Measurements from ENCODE around the gene ASB9. TPM values are rescaled to one million over a fixed set of nuclear protein-coding genes. Genes with fewer than 3 reads are reported as not detected.
"Not testable (repeated sequence)": the region's sequence is repeated elsewhere in the genome, so short reads cannot be mapped to it uniquely, and the experiment has no call there.

Gene ASB9
- polyA plus RNA-seq, 1 donor from 2014 or later, result not detected

DNA sequence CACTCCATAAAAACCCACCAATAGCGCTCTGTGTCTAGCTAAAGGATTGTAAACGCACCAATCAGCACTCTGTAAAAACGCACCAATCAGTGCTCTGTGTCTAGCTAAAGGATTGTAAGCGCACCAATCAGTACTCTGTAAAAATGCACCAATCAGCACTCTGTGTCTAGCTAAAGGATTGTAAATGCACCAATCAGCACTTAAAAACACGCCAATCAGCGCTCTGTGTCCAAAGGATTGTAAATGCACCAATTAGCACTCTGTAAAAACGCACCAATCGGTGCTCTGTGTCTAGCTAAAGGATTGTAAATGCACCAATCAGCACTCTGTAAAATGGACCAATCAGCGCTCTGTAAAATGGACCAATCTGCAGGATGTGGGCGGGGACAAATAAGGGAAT lies 3.4 kb upstream of the ASB9 start:
- not testable (repeated sequence) for H3K4me1 Mint-ChIP-seq, H3K36me3 Mint-ChIP-seq, H3K4me3 Mint-ChIP-seq

DNA sequence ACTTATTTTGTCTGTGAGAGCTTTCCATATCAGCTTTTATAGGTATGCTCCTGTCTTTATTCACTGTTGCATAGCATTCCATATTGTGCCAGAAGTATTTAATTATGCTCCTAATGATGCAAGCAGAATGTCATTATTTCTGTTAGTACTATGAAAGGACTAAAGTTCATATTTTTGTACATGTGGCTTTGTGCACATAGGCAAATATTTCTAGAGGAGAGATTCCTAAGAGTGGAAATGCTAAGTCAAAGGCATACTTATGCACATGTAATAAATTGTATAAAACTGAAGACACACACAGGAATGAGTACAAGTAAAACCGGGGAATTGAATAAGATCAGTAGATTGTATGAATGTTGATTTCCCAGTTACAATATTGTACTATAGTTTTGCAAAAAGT lies 1.9 kb upstream of the ASB9 start:
- Mint-ChIP-seq H3K9me3 (no peaks in the 10 kb centered on the region), H3K27me3 (peaks cover 4% of the 10 kb centered on the region), H3K36me3 (no peaks in the 10 kb centered on the region), H3K4me3 (no peak overlapping the region), H3K4me1 (peaks cover 0 to 3% (median 0%) of the 10 kb centered on the region in 3 donors), H3K27ac (no peak overlapping the region)

More for the DNA sequence above, 3.4 kb upstream of the ASB9 start:
- H3K9me3 Mint-ChIP-seq, H3K27me3 Mint-ChIP-seq, H3K27ac Mint-ChIP-seq: not testable (repeated sequence)

DNA sequence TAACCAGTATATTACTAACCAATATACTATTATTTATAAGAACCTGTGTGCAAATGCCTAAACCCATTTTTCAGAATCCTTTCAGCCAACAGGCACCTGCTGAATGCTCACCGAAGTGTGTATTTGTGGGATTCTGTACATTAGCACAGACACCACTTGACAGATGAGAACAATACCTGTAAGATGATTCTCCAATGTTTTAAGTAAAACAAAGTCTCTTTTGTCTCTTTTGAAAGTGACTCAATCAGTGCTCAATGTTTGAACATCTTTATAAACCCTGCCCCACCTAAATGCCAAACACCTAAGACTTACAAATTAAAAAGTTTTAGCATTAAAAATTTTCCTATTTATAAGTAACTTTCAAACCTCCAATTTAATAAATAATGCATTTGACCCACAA lies 763 bp downstream of the ASB9 start:
- H3K4me3 Mint-ChIP-seq, result no peak overlapping the region
- H3K36me3 Mint-ChIP-seq, result no peaks in the 10 kb centered on the region
- no peaks in the 10 kb centered on the region for H3K9me3 Mint-ChIP-seq
- H3K27ac Mint-ChIP-seq, result no peak overlapping the region
- H3K27me3 Mint-ChIP-seq, result peaks cover 4% of the 10 kb centered on the region
- peaks cover 0 to 3% (median 0%) of the 10 kb centered on the region in 3 donors for H3K4me1 Mint-ChIP-seq

DNA sequence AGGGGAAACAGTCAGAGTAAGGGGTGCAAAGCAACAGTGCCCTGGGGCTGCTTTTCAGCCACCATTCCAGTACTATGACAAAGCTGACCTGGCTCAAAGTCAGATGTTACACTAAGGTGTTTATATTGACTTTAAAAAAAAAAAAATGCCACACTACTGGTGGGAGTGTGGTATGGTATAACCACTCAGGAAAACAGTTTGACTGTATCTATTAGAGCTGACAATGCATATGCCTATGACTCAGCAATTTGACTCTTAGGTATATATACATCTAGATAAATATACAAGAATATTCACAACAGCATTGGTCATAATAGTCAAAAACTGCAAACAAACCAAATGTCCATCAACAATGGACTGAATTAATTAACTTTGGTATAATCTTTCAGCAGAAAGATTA lies 15.0 kb downstream of the ASB9 start:
- H3K4me1 Mint-ChIP-seq, result no peaks in the 10 kb centered on the region
- no peak overlapping the region for H3K4me3 Mint-ChIP-seq
- no peaks in the 10 kb centered on the region for H3K9me3 Mint-ChIP-seq
- no peaks in the 10 kb centered on the region for H3K36me3 Mint-ChIP-seq
- no peak overlapping the region for H3K27ac Mint-ChIP-seq
- H3K27me3 Mint-ChIP-seq, result peaks cover 2% of the 10 kb centered on the region

DNA sequence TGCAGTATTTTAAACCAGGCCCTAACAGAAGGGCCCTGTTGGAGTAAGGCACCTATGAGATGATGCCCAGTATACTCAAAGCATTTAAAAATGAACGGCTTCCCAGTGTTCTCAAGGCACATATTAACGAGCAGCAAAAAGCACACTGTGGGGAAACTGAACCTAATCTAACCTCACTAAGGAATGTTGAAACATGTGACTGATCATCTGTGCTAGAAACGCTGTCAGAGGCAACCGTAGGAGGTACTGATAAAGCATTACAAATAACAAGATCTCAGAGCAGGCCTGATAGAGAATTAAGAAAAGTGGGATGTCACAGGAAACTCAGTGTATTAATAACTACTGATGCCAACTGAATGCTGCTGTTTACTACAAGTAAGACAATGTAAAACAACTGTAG lies 24.0 kb downstream of the ASB9 start:
- H3K9me3 Mint-ChIP-seq, result peaks cover 0 to 1% (median 0%) of the 10 kb centered on the region in 3 donors
- H3K4me3 Mint-ChIP-seq, result no peak overlapping the region
- H3K4me1 Mint-ChIP-seq, result no peaks in the 10 kb centered on the region
- no peaks in the 10 kb centered on the region for H3K36me3 Mint-ChIP-seq
- peaks cover 3% of the 10 kb centered on the region for H3K27me3 Mint-ChIP-seq
- no peak overlapping the region for H3K27ac Mint-ChIP-seq

DNA sequence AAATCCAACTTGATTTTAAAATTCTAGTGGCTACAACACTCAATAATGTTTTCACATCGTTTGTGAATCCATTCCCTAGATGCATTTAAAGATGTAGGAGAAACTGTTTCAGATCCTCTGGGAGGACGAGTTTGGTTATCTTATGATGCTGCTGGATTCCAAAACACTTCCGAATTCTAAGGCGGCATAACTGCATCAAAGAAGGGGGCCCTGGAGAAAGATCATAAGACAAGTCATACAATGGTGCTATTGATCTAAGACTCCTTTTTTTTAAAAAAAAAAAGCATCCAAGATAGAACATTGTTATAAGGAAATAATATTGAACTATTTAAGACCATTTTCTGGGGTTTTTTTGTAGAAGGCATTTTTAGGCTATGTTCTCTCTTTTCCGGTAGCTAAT lies 25.5 kb downstream of the ASB9 start:
- Mint-ChIP-seq H3K27me3 (peaks cover 3% of the 10 kb centered on the region), H3K27ac (no peak overlapping the region), H3K9me3 (peaks cover 0 to 1% (median 0%) of the 10 kb centered on the region in 3 donors), H3K4me3 (no peak overlapping the region), H3K36me3 (no peaks in the 10 kb centered on the region), H3K4me1 (no peaks in the 10 kb centered on the region)

DNA sequence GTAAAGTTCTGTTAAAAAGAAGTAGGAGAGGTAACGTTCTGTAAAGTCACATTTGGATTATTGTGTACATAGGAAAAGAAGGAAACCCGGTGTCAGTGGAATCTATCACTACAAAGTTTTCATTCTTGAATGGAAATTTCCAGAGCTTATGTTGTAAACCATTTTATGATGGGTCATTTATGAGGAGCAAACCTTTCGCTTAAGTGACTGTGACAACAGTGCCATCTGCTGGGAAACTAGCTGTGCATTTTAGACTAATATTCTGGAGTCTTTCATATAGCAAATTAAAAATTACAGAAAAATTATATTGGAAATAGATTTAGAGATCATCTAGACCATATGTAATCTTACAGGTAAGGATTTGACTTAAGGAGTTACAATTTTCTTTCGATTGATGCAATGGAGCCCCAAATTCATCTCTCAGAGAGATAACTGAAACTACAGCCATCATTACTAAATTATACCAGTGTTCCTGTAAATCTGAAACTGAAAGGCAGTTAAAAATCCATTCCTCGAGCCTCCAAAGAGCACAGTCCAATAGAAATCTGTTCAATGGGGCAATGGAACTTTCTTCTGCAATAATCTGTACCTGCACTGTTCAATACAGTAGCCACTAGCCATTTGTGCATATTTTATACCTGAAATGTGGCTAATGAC lies 26.9 kb downstream of the ASB9 start:
- H3K36me3 Mint-ChIP-seq, result no peaks in the 10 kb centered on the region
- H3K4me3 Mint-ChIP-seq, result no peak overlapping the region

DNA sequence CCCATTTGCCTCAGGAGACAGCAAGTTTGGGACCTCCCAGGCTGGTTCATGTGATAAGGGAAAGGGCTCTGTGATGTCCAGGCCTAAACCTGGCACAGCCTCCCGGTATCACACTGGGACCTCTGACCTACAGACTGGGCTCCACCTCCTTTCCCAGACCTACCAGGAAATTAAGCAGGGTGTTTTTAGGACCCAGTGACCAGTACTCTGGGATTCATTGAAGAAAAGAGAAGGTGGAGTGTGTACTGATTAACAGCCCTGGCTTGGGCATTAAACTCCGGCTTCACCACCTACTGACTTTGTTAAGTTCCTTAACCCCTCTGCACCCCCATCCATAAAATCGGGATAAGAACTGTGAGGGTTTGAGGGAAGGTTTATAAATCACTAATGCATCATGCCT lies 28.6 kb downstream of the ASB9 start:
- Mint-ChIP-seq H3K36me3 (no peaks in the 10 kb centered on the region), H3K9me3 (peaks cover 0 to 1% (median 0%) of the 10 kb centered on the region in 3 donors), H3K4me3 (no peak overlapping the region), H3K4me1 (no peaks in the 10 kb centered on the region), H3K27me3 (peaks cover 3% of the 10 kb centered on the region), H3K27ac (no peak overlapping the region)

More for the DNA sequence above, 26.9 kb downstream of the ASB9 start:
- H3K4me1 Mint-ChIP-seq, result no peaks in the 10 kb centered on the region
- H3K27ac Mint-ChIP-seq, result no peak overlapping the region
- H3K27me3 Mint-ChIP-seq, result peaks cover 3% of the 10 kb centered on the region
- H3K9me3 Mint-ChIP-seq, result peaks cover 0 to 1% (median 0%) of the 10 kb centered on the region in 3 donors

DNA sequence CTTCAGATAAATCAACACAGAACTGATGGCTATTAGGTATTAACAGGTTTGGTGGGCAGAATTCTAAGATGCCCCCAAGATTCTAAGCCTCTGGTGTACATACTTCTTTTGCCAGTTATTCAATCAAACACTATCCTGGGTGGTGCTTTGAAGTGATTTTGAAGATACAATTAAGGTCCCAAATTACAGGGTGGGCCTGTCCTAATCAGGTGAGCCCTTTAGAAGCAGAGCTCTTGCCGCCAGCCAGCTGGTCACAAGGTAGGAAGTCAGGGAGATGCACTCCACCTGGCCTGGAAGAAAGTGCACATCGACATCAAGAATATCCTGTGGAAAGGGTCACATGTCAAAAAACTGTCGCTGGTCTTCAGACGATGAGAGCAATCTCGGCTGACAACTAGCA lies 29.5 kb downstream of the ASB9 start:
- H3K9me3 Mint-ChIP-seq, result peaks cover 0 to 1% (median 0%) of the 10 kb centered on the region in 3 donors
- H3K27me3 Mint-ChIP-seq, result peaks cover 3% of the 10 kb centered on the region
- H3K27ac Mint-ChIP-seq, result no peak overlapping the region
- no peaks in the 10 kb centered on the region for H3K36me3 Mint-ChIP-seq
- H3K4me1 Mint-ChIP-seq, result no peaks in the 10 kb centered on the region
- no peak overlapping the region for H3K4me3 Mint-ChIP-seq

DNA sequence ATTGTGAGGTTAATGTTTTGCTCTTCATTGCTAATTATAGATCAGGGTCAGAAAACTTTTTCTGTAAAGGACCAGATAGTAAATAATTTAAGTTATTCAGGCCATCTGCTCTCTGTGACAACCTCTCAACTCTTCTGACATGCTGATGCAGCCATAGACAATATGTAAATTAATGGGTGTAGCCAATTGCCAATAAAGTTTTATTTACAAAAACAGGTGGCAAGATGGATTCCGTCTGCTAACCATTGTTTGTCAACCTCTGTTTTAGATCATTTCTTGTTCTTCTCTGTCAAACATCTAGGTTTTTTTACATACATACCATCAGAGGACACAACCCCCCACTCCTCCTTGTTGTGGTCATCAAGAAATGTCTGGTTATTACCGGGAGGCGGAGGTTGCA lies 33.7 kb downstream of the ASB9 start:
- Mint-ChIP-seq H3K4me3 (no peak overlapping the region), H3K4me1 (no peaks in the 10 kb centered on the region), H3K9me3 (peaks cover 0 to 2% (median 0%) of the 10 kb centered on the region in 3 donors), H3K27ac (no peak overlapping the region), H3K27me3 (peaks cover 5% of the 10 kb centered on the region), H3K36me3 (no peaks in the 10 kb centered on the region)

DNA sequence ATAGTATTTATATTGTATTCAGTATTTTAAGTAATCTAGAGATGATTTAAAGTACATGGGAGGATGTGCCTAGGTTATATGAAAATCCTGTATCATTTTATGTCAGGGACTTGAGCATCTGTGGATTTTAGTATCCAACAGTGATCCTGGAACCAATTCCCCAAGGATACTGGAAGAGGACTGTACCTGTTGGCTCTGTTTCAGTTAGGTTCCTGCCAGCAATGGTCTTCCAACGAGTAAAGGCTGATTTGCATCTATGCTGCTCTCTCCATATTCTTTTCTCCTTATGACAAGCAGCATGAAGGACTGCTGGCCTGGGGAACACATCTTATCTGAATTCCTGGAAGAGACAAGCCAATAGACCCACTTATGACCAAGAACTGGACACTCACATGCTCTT lies 34.9 kb downstream of the ASB9 start:
- Mint-ChIP-seq H3K4me3 (no peak overlapping the region), H3K27me3 (peaks cover 5% of the 10 kb centered on the region), H3K4me1 (no peaks in the 10 kb centered on the region), H3K9me3 (peaks cover 0 to 2% (median 0%) of the 10 kb centered on the region in 3 donors), H3K27ac (no peak overlapping the region), H3K36me3 (no peaks in the 10 kb centered on the region)

DNA sequence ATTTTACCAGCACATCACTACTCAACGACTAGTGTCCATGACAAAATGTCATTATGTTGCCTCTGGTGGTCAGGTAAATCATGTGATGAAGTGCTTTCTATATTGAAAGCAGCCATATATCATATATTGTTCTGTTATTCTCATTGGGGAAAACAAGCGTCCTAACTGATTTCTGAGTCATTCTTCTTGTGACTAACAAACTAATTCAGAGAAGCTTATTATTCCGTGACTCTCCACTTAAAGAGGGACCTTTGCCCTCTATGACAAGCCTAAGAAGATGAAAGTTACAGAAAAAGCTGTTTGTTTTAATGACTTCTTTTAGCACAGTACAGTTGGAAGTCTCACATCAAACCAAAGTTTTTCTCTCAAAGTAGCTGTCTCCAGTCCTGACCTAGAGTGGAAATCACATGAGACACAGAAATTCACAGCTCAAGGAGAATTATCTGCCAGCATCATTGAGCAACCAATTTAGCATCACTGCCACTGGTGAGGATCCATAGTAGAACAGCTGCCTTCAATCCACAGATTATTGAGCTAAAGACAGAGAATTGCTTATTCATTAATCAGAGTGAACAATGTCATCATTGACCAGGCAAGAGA lies 36.4 kb downstream of the ASB9 start:
- Mint-ChIP-seq H3K27me3 (peaks cover 7% of the 10 kb centered on the region), H3K36me3 (no peaks in the 10 kb centered on the region), H3K27ac (no peak overlapping the region), H3K9me3 (peaks cover 0 to 2% (median 0%) of the 10 kb centered on the region in 3 donors), H3K4me3 (no peak overlapping the region), H3K4me1 (no peaks in the 10 kb centered on the region)

DNA sequence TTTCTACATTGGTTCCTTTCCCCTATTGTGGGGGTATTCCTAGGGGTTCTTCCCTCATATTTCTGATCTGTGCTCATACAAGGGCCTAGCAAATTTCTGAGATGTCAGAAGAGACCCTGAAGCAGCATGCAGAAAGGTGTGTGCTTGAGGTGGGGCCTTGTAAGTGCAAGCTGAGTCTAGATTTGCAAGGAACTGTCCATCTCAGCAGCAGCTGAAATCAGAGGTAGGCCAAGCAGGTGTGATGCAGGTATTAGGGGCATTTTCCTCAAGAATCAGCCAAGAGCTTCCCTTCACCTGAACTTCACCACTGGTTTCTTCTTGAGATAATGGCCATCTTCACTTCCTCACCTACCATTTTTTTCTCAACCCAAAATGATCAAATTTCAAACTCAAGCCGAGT lies 45.1 kb downstream of the ASB9 start:
- Mint-ChIP-seq H3K9me3 (no peaks in the 10 kb centered on the region), H3K4me3 (no peak overlapping the region), H3K27me3 (peaks cover 2% of the 10 kb centered on the region), H3K36me3 (no peaks in the 10 kb centered on the region), H3K4me1 (no peaks in the 10 kb centered on the region), H3K27ac (no peak overlapping the region)

DNA sequence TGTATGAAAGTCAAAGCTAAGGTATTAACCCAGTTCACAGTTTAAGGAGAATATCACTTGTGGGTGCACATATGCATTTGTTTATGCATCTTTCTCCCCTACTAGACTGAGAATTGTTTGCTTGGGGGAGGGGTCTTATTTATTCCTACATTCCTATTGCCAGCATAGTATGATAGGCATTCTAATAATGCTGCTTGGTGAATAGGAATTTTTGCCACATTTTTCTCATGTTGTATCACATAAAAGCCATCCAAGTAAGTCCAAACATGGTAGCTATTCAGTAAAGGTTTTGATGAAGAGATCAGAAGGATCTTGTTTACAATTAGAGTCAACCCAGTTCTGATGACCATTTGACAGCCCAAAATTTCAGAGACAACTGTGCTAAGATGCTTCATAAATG lies 48.6 kb downstream of the ASB9 start:
- H3K4me3 Mint-ChIP-seq, result no peak overlapping the region
- no peaks in the 10 kb centered on the region for H3K36me3 Mint-ChIP-seq
- H3K27me3 Mint-ChIP-seq, result no peaks in the 10 kb centered on the region
- H3K4me1 Mint-ChIP-seq, result no peaks in the 10 kb centered on the region
- no peak overlapping the region for H3K27ac Mint-ChIP-seq
- H3K9me3 Mint-ChIP-seq, result peaks cover 0 to 2% (median 0%) of the 10 kb centered on the region in 3 donors

DNA sequence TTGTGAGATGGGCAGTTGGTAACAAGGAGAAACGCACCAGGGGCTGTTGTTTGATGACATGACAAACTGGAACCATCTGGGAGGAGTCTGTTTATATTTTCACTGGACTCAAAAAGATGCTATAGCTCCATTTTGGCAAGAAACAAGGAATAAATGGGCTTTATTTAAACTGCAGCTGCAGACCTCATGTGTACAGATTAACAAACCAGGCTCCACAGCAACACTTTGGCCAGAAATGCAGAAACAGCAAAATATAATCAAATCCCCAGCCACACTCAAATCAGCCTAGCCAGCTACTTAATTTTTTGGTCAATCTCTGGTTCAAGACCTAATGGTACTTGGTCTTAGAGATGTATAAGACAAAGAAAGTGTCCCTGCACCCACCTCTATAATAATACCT lies 52.7 kb downstream of the ASB9 start:
- H3K36me3 Mint-ChIP-seq, result no peaks in the 10 kb centered on the region
- H3K4me3 Mint-ChIP-seq, result no peak overlapping the region
- no peak overlapping the region for H3K27ac Mint-ChIP-seq
- H3K9me3 Mint-ChIP-seq, result peaks cover 0 to 2% (median 0%) of the 10 kb centered on the region in 3 donors
- H3K4me1 Mint-ChIP-seq, result no peaks in the 10 kb centered on the region
- no peaks in the 10 kb centered on the region for H3K27me3 Mint-ChIP-seq

DNA sequence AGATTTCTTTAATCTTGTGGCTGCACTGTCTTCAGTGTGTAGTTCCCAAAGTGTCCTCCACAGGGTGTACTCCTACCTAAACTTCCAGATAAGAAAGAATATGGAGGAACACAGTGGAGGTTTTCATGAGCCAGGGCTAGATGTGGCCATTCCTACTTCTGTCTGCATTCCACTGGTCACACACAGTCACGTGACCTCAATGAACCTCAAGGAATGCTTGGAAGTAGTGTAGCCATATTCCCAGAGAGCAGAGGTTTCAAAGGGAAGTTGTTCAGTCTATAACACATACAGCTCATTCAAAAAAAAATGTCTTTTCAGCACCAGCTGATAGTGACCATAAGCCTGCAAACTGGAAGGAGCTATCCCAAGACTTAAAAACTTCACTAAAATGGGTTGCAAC lies 53.6 kb downstream of the ASB9 start:
- Mint-ChIP-seq H3K27me3 (no peaks in the 10 kb centered on the region), H3K4me3 (no peak overlapping the region), H3K27ac (no peak overlapping the region), H3K4me1 (no peaks in the 10 kb centered on the region), H3K9me3 (peaks cover 0 to 2% (median 0%) of the 10 kb centered on the region in 3 donors), H3K36me3 (no peaks in the 10 kb centered on the region)
